ENCODE measurements around the gene AGRN.
A peak's percentile ranks its signal among the peaks of the same experiment; 100 is the strongest.

The AGRN gene

DNA sequence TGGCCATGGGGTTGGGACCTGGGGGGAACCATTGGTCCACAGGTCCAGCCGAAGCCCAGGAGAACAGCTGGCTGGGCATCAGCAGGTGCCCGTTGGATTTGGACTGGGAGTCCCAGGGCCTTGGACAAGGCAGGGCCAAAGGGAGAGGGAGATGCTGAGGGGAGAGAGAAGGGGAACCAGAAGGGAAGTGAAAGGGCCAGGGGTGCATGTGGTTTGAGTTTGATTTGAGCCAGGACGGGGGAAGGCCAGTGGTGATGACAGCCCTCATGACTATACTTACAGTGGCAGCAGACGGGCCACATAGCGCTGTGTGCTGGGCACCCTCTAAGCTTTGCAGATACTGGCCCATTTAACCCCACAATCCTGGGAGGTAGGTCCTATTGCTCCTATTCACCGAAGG lies 18.8 kb downstream of the AGRN start:
- no peak for DNase-seq (ENCODE audit: low spot score)

GRCh38 chr1:1039145-1039910 lies 19.4 kb downstream of the AGRN start:
- no peak for DNase-seq (ENCODE audit: low spot score)

- peak; percentile 94 for DNase-seq (ENCODE audit: low spot score)
Observed at GRCh38 chr1:1040004-1040991, 20.4 kb downstream of the AGRN start.

- no peak for DNase-seq (ENCODE audit: low spot score)
Observed at GRCh38 chr1:1041092-1041523, 21.2 kb downstream of the AGRN start.

- DNase-seq (ENCODE audit: low spot score): no peak
Observed at GRCh38 chr1:1041873-1042272, 22.0 kb downstream of the AGRN start.

- no peak for DNase-seq (ENCODE audit: low spot score)
Observed at GRCh38 chr1:1042835-1043234, 22.9 kb downstream of the AGRN start.

DNA sequence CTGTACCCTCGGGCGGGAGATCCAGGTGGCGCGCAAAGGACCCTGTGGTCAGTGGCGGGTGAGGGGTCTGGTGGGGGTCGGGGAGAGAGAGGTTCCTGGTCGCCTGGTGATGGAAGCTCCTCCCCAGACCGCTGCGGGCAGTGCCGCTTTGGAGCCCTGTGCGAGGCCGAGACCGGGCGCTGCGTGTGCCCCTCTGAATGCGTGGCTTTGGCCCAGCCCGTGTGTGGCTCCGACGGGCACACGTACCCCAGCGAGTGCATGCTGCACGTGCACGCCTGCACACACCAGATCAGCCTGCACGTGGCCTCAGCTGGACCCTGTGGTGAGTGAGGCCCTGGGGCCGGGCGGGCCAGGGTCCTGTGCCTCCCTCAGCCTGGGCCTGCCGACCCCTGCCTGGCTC lies 23.5 kb downstream of the AGRN start:
- DNase-seq (ENCODE audit: low spot score): no peak

- DNase-seq (ENCODE audit: low spot score): no peak
Observed at GRCh38 chr1:1043921-1044320, 24.0 kb downstream of the AGRN start.

- no peak for DNase-seq (ENCODE audit: low spot score)
Observed at GRCh38 chr1:1044455-1045078, 24.6 kb downstream of the AGRN start.

GRCh38 chr1:1045129-1045528 lies 25.2 kb downstream of the AGRN start:
- DNase-seq (ENCODE audit: low spot score): no peak

DNA sequence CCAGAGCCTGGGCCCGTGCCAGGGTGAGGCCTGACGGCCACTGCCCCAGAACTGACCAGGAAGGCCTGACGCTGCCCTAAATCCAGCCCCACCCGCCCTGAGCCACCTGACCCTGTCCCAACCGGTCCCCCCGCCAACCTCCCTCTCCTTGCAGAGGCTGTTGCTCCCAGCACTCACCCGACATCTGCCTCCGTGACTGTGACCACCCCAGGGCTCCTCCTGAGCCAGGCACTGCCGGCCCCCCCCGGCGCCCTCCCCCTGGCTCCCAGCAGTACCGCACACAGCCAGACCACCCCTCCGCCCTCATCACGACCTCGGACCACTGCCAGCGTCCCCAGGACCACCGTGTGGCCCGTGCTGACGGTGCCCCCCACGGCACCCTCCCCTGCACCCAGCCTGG lies 26.3 kb downstream of the AGRN start:
- no peak for DNase-seq (ENCODE audit: low spot score)

DNA sequence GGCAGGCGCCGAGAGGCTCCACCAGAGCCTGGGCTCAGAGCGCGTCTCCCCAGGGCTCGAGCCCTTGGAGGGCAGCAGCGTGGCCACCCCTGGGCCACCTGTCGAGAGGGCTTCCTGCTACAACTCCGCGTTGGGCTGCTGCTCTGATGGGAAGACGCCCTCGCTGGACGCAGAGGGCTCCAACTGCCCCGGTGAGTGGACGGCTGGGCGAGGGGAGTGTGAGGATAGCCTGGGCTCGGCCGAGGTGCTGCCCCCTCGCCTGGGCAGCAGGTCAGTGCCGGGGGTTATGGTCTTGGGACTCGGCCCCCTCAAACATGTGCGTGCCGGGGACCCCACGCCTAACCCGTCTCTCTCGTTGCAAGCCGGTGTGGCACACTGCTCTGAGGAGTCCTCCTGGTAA lies 26.8 kb downstream of the AGRN start:
- no peak for DNase-seq (ENCODE audit: low spot score)

DNA sequence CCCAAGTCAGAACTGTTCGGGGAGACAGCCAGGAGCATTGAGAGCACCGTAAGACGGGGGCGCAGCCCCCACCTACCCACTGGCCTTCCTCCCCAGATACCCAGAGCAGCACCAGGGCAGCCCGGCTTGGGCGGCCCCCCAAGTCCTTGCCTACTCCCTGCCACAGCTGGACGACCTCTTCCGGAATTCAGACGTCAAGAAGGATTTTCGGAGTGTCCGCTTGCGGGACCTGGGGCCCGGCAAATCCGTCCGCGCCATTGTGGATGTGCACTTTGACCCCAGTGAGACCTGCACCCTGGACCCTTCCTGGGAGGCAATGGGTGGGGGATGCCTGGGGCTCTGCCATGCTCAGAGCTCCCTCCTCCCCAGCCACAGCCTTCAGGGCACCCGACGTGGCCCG lies 27.5 kb downstream of the AGRN start:
- no peak for DNase-seq (ENCODE audit: low spot score)

DNA sequence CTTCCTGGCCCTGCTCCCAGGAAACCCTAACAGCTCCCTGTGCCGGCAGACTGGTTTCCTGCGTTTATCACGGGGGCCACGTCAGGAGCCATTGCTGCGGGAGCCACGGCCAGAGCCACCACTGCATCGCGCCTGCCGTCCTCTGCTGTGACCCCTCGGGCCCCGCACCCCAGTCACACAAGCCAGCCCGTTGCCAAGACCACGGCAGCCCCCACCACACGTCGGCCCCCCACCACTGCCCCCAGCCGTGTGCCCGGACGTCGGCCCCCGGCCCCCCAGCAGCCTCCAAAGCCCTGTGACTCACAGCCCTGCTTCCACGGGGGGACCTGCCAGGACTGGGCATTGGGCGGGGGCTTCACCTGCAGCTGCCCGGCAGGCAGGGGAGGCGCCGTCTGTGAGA lies 28.0 kb downstream of the AGRN start:
- no peak for DNase-seq (ENCODE audit: low spot score)

GRCh38 chr1:1048765-1049164 lies 28.8 kb downstream of the AGRN start:
- DNase-seq (ENCODE audit: low spot score): no peak

DNA sequence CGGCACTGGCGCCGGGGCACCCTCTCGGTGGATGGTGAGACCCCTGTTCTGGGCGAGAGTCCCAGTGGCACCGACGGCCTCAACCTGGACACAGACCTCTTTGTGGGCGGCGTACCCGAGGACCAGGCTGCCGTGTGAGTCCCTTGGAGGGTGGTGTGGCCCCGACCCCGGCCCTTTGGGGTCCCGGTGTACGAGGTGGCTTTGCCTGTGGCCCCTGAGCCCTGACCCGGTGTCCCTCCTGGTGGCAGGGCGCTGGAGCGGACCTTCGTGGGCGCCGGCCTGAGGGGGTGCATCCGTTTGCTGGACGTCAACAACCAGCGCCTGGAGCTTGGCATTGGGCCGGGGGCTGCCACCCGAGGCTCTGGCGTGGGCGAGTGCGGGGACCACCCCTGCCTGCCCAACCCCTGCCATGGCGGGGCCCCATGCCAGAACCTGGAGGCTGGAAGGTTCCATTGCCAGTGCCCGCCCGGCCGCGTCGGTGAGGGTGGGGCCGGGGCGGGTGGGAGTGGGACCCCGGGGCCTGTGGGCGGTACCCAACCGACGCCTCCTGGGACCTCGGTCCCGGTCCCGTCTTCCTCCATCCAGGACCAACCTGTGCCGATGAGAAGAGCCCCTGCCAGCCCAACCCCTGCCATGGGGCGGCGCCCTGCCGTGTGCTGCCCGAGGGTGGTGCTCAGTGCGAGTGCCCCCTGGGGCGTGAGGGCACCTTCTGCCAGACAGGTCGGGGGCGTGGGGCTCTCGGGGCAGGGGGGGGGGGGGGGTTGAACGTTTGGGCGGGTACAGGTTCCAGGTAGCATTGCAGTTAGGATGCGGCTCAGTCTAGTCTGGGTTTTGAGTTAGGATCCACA lies 29.6 kb downstream of the AGRN start:
- no peak for DNase-seq (ENCODE audit: low spot score)

GRCh38 chr1:1050577-1051052 lies 30.7 kb downstream of the AGRN start:
- DNase-seq (ENCODE audit: low spot score): no peak

GRCh38 chr1:1051127-1051810 lies 31.3 kb downstream of the AGRN start:
- no peak for DNase-seq (ENCODE audit: low spot score)

- no peak for DNase-seq (ENCODE audit: low spot score)
Observed at GRCh38 chr1:1052003-1052840, 32.3 kb downstream of the AGRN start.

DNA sequence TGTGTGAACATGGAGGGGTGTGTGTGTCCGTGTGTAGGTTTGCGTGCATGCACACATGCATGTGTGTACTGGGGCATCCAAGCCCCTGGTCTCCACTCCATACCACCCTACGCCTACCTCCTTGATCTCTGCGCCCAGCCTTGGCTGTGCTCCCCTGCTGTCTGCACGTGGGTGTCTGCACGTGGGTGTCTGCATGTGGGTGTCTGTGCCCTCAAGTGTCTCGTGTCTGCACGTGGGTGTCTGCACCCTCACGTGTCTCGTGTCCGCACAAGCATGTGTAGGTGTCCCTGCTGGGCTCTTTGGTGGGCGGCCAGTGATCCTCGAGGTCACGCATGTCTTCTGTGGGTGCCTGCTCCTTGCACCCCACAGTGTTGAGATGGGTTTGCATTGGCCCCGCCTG lies 33.1 kb downstream of the AGRN start:
- DNase-seq (ENCODE audit: low spot score): no peak

All from germinal center (tissue), 1 donor.